SK-N-MC (cell line): ENCODE data around the gene CPXM2.

Experiments
- EZH2 ChIP-seq: fragments of 200-600 bp; sonication (generic); IDR thresholded peaks from one replicate; pipeline ENCODE4 v1.6.1; 2017; ENCODE audit warnings: antibody characterized with exemption
- FOXP2 ChIP-seq: optimal IDR thresholded peaks from 2 replicates; pipeline ENCODE3; 2011; ENCODE audit warnings: mild to moderate bottlenecking, moderate library complexity; ENCODE audit not compliant: insufficient read depth; ENCODE audit errors: extremely low read length, control extremely low read depth
- POLR2AphosphoS5 ChIP-seq: IDR thresholded peaks from 2 replicates; pipeline ENCODE4 v1.6.1; 2012; ENCODE audit warnings: mild to moderate bottlenecking, low read depth, low read length, borderline replicate concordance

- TF ChIP-seq EZH2, result no peak
- TF ChIP-seq POLR2AphosphoS5, result no peak
- no peak for TF ChIP-seq FOXP2
These were observed 21.3 kb upstream of the CPXM2 start for GRCh38 chr10:123912871-123913270.
